HG03097 (cell line): Measurements from ENCODE around the gene TRIM63.

Source experiments
- ATAC-seq: cut with Tn5 transposase; IDR thresholded peaks from one replicate; pipeline ENCODE4 v1.9.1; 2021; ENCODE audit not compliant: unreplicated experiment, low FRiP score

Gene TRIM63

DNA sequence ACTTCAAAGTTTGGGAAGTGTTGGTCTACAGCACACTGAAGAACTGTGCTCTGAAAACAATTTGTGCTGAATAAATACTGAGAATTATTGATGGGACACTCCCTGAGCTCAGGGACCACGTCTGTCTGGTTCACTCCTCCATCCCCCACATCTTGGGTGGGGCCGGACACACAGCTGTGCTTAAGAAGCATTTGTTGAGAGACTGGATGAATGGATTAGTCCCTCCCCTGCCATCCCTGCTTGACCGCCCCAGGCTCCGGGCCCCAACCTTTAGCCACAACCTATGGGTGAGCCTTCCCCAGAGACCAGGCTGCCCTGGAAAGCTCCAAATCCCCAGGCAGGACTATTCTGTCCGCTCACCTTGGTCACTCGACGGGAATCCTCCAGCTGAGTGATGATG, 7.5 kb downstream of the TRIM63 start:
- no peak for ATAC-seq

DNA sequence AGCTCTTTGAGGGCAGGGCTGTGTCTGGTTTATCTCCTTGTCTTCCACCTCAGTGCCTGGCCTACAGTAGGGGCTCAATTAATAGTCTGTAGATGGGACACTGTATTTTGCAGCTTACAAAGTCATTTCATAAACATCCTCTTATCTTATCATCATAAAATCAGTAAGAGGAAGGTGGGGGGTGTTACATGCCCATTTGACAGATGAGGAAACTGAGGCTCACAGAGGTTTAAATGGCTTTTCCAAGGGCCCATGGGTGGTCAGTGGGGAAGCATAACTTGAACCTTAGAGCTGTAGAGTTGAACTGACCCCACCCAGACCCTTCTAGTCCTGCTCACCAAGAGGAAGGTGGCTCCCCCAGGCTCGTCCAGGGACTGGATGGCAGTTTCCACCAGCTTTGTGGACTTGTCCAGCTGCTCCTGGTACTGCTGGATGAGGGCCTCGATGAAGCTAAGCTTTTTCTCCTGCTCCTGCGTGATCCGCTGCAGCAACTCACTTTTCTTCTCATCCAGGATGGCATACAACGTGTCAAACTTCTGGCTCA, 9.3 kb downstream of the TRIM63 start:
- ATAC-seq, result no peak

DNA sequence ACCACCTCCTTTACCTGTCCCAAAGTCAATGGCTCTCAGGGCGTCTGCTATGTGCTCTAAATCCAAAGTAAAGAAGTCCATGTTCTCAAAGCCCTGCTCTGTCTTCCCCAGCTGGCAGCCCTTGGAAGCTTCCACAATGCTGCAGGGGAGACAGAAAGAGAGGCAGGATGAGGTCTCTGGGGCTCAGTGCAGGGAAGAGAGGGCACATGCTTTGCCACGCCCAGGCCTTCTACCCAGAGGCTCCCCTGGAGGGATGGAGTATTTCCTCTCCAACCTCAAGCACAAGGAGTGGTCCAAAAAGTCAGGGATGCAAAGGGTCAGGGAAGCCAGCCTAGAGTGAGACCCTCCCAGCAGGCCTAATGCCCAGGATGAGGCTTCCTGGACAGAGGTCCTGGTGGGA, 10.2 kb downstream of the TRIM63 start:
- no peak for ATAC-seq

DNA sequence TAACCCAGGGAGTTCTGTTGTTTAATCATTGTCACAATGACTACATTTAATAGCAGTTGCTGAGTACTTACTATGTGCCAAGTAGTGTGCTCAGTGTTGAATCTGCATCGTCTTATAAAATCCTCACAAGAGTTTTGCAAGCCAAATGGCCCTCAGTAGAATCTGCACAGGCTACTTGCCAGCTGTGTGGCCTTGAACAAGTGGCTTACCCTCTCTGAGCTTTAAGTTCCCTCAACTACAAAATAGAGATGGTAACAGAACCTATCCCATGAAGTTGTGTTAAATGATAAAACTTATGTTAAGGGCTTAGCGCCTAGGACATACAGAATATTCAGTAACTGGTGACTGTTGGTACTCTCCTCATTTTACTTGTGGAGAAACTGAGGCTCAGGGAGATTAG, 12.4 kb downstream of the TRIM63 start:
- no peak for ATAC-seq

DNA sequence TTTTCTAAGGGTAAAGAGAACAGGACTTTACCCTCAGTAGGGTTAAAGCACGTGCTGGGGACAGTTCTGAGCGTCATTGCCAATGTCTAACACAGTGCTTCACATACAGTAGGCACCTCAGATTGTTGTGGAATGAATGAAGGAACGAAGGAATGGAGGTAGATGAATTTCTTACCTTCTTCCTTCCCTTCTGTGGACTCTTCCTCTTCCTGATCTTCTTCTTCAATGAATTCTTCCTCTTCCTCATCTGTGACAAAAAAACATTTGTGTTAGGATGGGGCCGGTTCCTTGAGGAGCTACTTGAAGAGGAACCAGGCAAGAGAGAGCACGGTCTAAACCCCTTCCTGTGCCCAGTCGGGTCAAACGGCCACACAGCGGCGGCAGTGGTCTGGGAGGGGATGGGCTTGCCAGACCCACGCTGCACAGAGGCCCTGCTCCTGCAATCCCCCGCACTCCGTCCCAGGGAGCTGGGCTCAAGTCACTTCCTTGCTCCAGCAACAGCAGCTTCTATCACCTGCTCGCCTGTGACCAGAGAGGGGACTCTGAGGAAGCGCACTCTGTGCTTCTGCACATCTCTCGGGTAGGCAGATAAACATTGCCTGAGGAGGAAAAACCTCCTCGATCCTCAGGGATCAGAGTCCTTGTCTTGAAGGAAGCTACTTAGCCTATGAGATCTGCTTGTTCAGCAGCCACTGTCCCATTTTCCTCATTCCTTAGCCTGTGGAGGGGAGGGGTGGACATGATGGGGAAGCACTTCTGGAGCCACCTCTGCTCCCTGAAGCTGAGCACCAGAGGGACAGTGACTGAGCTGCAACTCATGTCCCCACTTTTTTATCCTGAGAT, 13.5 kb downstream of the TRIM63 start:
- no peak for ATAC-seq

DNA sequence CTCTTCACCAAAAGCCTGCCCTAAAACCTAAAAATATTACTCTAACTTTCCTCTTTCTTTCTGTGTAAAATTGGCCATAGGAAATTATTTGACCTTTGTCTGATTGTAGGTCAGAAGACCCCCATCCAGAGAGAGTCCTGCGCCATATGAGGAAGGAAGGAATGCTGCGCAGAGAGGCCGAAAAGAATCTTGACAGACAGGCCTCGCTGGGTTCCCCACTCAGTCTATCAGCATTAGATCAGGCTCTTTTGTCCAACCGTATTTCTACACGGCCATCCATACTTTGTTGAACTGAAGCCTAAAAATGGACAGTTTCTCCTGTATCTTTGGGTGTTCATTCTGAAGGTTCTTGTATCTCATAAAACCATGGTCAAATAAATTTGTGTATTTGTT, 17.2 kb downstream of the TRIM63 start:
- ATAC-seq, result no peak

DNA sequence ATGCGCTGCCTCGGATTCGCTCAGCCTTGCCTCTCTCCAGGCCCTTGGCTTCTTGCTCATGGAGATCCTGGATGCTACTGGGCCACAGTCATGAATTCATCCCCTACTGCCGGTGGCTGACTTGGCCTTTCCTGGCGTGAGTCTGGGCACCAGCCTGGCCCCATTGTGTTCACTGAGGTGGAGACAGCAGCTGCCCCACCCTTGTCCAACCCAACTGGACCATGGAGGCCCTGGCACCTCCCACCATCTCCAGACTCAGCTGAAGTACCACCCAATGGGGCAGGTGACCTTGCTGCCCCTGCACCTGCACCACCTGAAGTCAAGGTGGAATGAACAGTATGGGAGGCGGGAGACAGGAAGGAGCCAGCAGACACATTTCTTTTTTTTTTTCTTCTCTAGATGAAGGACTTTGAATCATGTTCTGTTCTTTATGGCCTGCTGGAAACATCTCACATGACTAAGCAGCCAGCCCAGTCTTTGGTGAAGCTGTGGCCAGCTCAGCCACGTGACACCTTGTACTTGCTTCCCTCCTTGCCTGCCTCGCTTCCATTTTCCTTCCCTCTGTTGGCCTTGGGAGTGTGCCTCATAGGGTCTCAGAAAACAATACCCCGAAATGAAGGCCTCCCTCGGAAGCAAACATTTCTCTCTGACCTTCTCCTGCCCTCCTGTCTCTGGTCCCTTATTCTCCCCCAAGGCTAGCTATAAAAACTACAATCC, 17.7 kb downstream of the TRIM63 start:
- ATAC-seq, result no peak

DNA sequence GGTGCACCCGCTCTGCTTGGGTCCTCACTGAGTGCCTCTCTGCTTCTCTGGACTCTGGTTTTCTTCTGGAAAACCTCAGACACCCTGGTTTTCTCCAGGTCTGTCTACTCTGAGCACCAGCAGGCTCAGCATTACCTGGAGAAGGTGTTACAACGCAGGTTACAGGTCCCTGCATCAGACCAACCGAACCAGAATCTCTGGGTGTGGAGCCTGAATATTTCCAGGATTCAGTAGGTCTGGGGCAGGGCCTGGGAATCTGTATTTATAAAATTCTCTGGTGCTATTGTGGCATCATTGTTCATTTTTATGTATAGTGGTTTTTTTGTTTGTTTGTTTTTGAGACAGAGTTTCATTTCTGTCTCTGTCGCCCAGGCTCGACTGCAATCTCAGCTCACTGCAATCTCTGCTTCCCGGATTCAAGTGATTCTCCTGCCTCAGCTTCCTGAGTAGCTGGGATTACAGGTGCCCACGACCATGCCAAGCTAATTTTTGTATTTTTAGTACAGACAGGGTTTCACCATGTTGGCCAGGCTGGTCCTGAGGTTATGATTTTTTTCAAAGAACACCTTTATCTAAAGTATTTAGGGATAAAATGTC, 20.1 kb downstream of the TRIM63 start:
- no peak for ATAC-seq

DNA sequence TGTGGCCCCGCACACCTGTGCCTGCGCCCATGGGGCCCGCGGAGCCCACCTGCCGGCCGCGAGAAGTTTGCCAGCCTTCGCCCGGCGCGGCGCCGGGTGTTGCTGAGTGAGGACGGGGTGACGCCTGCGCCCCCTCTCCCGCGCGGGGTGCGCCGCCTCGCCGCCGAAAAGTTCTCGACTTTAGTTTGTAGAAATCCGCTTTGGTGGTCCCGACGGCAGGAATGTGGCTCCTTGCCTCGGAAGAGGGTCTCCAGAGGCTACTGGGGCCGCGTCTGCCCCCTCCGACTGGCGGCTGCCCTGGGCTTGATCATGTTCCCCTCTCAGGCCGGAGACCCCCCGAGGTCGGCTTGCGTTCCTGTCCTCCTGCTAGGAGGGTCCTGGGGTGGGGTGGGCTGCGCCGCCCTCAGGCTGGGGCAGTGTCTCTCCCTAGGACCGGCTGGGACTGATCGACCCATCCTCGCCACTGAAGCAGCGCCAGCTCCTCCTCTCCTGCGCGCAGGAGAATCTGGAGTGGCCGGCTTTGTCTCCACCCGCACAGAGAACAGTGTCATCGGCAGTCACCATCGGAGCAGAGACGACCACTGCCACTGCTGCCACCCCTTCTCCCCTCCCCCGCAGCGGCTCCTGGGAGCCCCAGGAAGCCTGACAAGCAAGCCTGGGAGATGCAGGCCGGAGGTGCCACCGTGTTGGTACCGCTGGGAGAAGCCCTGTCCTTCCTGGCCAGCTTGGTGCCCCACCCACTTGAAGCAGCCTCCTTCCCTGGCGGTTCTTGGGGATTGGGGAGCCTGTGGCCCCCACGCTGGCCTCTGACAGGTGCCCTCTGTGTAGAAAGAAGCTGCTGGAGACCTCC, 21.0 kb downstream of the TRIM63 start:
- no peak for ATAC-seq

DNA sequence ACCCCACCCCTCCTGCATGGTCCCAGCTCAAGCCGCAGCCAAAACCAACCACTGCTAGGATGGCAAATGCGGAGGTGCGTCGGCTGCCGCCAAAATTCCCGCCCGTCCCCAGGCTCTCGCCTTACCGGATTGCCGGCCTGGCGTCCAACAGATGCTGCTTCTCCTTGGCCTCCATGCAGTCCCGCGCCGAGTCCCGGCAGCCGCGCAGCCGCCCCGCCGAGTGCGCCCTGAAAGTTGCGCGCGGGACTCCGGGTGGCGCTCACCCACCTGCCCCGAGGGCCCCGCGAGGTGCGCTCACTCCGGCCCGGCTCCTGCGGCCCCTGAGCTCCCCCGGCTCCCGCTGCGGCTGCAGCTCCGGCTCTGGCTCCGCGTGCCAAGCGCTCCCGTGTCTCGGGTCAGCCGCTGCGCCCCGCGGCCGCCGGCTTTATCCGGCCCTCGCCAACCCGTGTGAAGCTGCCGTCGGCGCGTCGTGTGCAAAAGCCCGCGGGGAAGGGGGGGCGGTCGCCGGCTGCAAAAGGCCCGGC, 21.6 kb downstream of the TRIM63 start, which contains the start of gene SLC30A2:
TSS of gene SLC30A2 (minus strand) at position 397 of the 524 bp plus-strand sequence. CDS start at position 175, 222 bp downstream.
- no peak for ATAC-seq

DNA sequence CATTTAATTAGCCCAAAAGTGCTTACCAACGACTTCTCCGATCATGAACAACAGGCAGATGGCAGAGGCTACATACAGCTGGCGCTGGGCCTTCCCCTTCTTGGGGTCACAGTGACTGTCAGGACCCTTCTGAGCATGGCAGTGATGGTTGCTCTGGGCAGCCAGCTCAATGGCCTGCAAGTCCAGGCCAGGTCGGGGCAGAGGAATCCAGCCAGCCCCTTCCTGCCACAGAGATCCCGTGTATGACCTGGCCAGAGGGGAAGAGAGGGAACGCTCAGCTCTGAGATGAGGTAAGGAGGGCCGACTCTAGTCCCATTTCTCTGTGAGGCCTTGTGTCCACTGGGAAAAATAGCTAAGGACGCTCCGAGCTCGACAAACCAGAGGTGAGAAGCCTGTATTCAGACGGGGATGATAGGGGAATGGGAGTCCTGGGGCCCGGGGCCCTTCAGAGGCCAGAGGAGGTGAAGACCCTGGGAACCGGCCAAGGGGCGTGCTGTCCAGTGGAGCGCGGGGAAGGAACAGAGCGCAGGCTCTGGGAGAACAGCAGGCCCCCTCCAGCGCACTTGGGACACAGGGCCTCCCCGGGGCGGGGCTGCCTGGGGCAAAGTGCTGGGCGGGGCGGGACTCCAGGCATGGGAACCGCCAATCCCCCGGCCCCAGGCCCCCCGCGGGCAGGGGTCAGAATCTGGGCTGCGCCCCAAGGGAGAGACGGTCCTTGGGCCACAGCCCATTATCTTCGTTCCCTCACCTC, 22.3 kb downstream of the TRIM63 start:
- no peak for ATAC-seq

DNA sequence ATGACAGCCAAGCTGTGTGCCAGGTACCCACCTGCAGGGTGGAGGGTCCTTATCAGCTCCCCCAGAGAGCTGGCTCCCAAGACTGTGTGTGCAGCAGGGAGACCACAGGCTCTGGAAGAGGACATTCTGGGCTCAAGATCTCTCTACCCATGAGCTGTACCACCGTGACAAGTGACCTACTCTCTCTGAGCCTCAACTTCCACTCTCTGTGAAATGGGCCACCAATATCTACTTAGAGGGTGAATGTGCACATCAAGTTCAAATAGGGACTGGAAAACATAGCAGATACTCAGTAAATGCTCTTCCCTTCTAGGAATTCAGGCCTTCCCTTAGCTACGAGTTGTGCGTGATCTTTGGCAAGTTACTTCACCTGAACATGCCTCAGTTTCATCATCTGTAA, 23.0 kb downstream of the TRIM63 start:
- no peak for ATAC-seq

DNA sequence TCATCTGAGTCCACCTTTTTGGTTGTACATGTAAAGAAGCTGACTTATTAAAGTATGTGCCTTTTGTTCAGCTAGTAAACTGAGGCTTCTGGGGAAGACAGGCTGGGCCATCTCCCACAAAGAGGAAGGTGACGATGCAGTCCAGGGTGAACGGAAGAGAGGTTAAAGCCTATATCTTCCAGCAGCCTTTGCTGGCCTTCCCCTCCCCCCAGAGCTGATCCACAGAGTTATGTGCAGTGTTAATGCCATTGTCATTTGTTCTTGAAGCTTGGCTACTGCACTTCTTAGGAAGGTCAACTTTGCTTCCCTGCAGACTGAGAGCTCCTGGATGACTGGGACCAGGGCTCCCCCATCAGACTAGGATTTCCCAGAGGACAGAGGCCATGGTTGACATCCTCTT, 23.7 kb downstream of the TRIM63 start:
- ATAC-seq, result no peak

DNA sequence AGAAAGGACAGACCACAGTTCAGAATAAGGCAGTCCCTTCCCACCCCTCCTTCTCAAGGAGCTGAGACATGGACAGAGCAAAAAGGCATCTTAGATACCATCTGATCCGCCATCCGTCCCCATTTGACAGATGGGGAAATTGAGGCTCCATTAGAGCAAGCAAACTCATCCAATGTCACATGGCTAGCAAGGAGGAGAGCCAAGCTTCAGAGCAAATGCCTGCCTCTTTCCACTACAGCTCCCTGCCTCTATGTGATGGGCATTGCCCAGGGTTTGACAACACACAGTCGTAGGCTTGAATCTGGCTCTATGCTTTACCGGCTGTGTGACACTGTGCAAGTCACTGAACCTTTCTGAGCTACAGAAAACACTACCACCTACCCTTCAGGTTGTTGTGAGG, 25.5 kb downstream of the TRIM63 start:
- ATAC-seq, result no peak

DNA sequence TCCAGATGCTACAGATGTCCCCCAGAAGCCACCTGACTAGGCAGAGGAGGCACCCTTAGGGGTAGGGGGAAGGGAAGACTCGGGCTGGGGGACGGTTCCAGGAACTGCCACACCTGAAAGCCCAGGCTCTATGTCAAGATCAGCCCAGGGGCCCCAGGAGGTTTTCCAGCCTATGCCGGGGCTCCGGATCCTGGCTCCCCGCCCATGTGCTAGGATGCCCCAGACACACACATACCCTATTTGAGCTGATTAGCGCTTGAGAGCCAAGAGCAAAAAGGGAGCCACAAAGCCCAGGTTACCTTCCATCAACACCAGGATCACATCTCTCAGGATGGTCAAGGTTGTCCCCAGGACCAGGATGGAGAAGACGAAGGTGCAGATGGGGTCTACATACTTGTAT, 26.0 kb downstream of the TRIM63 start:
- no peak for ATAC-seq

DNA sequence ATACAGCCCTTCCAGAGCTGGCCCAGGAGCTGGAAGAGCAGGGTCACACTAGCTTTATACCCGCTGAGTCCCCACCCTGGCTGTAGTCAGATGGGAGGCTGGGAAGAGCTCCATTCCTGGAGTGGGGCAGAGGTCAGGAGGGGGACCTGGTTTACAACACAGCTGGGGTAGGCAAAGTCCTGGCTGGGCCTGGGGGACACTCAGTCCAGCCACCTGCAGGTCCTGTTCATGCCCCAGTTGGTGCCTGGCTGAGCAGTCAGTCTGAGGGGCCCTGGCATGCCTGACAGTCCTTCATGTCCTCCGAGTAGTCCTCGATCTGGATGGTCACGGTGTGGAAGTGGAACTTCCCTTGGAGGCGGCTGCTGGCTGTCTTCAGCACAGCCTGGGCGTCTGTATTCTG, 28.5 kb downstream of the TRIM63 start:
- no peak for ATAC-seq

DNA sequence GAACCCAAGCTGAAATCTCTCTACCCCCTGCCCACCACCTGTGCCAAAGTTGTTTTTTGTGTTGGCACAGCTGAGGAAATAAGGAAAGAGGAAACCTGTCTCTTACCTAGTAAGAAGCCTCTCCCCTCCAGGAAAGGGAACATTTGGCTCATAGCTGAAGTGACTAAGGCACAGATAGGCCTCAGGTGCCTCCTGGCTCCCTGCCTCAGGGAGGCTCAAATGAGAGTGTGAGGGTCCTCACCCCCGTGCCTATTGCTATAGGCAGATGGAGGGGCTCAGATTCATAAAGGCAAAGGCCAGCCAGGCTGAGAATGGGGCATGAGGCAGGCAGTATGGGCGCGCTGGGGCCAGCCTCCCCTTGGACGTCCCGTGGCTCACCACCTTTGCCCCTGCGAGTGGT, 29.0 kb downstream of the TRIM63 start:
- no peak for ATAC-seq

DNA sequence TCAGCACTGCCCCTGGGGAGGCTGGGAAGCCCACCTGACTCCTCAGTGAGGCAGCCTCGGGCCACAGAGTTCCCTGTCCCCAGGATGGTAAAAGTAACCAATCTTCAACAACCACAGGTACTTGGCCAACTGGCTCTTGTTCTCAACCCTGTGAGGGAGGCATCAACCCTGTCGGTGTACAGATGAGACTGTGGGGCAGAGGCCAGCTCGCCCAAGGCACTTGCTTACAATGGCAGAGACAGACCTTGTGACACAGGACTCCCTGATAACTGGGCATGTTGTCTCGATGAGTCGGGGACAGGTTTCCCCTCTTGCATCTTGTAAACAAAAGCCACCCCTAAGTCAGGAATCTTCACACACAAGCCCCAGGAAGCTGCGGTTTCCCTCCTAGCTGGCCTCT, 29.5 kb downstream of the TRIM63 start:
- no peak for ATAC-seq

DNA sequence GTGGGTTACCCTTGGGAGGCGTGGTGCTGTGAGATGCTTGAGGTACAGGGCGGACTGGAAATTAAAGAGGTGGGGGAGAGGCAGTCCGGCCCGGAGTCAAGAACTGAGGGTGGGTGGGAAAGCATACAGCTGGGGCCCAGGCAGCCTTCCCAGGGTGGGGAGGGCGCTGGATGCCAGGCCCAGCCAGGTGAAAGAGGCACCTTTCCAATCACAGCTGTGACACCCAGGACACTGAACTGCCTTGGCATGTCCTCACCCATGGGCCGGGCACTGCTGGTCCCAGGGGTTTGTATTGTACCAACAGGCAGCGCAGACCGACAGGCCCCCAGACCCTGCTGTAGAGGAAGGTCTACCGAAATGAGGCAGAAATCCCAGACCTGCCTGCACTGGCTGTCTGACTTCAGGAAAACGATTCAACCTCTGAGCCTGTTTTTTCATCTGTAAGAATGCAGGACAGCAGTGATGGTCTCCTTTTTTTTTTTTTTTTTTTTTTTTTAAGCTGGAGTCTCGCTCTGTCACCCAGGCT, 30.6 kb downstream of the TRIM63 start:
- no peak for ATAC-seq
